Gastroesophageal sphincter (tissue), 3 donors: ENCODE measurements around the gene IFT81.
"Not testable (repeated sequence)": the region's sequence is repeated elsewhere in the genome, so short reads cannot be mapped to it uniquely, and the experiment has no call there.

Source experiments
- CTCF ChIP-seq, 4 experiments: fragments of 200-600 bp in 2 of 4; fragments of 450-650 bp in 2 of 4; sonication (generic) in 1 of 4; IDR thresholded peaks; one replicate each; pipeline ENCODE4 v1.5.1; 2017 to 2019; ENCODE audit warnings: antibody characterized with exemption in 4 of 4, mild to moderate bottlenecking in 2 of 4, moderate library complexity in 2 of 4
- EP300 ChIP-seq: sonication (generic); formaldehyde crosslinking; IDR thresholded peaks from one replicate; pipeline ENCODE4 v1.6.1; 2017; ENCODE audit warnings: antibody characterized with exemption, mild to moderate bottlenecking
- POLR2A ChIP-seq, 2 donors: fragments of 450-650 bp; IDR thresholded peaks; one replicate each; pipeline ENCODE4 v1.6.1; 2017; ENCODE audit warnings: antibody characterized with exemption in 2 of 2, mild to moderate bottlenecking in 2 of 2, moderate library complexity in 1 of 2
- POLR2AphosphoS5 ChIP-seq: sonication (generic); formaldehyde crosslinking; IDR thresholded peaks from one replicate; pipeline ENCODE4 v1.6.1; 2017; ENCODE audit warnings: antibody characterized with exemption

GRCh38 chr12:110255890-110256456, 131.8 kb downstream of the IFT81 start:
- TF ChIP-seq POLR2AphosphoS5; CTCF (IDR thresholded peaks at IDR 0.05); POLR2A (IDR thresholded peaks at IDR 0.05); EP300: not testable (repeated sequence)
